Mucosa of descending colon (tissue), 3 donors: Measurements from ENCODE around the gene IPO5. TPM values are rescaled to one million over a fixed set of nuclear protein-coding genes. Genes with fewer than 3 reads are reported as not detected.

Experiments
- ATAC-seq: fragments of 200-7000 bp; cut with Tn5 transposase; one replicate; pipeline ENCODE4 v1.9.1; 2020; ENCODE audit warnings: mild to moderate bottlenecking, moderate library complexity
- DNase-seq, 3 donors: peaks; one replicate each; pipeline ENCODE4 v3.0.0-alpha.2; 2020
- H3K36me3 ChIP-seq: fragments of 200-600 bp; one replicate; pipeline ENCODE4 v1.8.0; 2021; ENCODE audit warnings: low read depth, mild to moderate bottlenecking
- H3K4me1 ChIP-seq: fragments of 200-600 bp; one replicate; pipeline ENCODE4 v1.8.0; 2021; ENCODE audit warnings: low read depth, mild to moderate bottlenecking
- H3K4me3 ChIP-seq: fragments of 200-600 bp; one replicate; pipeline ENCODE4 v1.8.0; 2021; ENCODE audit warnings: mild to moderate bottlenecking
- H3K9me3 ChIP-seq: fragments of 200-600 bp; one replicate; pipeline ENCODE4 v1.8.0; 2021; ENCODE audit warnings: mild to moderate bottlenecking
- intact Hi-C, 2 donors: fragments of 100-400 bp; cut with DNase I in 1 of 2; cut with micrococcal nuclease in 1 of 2; formaldehyde crosslinking; loops; one replicate each; pipeline versions ENCODE4 v1.11.0 to v1.11.1; 2022; cut with DNase I, micrococcal nuclease
- long read RNA-seq, 2 donors: library from polyadenylated mRNA; unstranded; transcript quantifications; one replicate each; pipeline ENCODE4 v2.0.0, GENCODE V29; 2019 to 2021
- total RNA-seq, 3 donors: library from RNA; stranded (reverse); fragmentation: NEBNext Ultra II Directional in 2 of 3; extraction: Animal tissue kit (Norgen Biotek cat#: 25700) in 2 of 3; gene quantifications; one replicate each; pipeline versions ENCODE4 v1.2.1 to v1.2.4, GENCODE V29; 2021 to 2023
- TF ChIP-seq, protein P1 (sequence below): fragments of 200-600 bp; IDR thresholded peaks from one replicate; pipeline ENCODE4 v1.8.0; 2022; ENCODE audit warnings: antibody characterized with exemption, mild to moderate bottlenecking
- donor health status: DM: no; HTN: no; CAD: no; lungs with moderate emphysema.
- donor health status: DM: no; HTN: no; CAD: no.
- donor health status: DM: no; HTN: yes; CAD: no.

Gene IPO5
- total RNA-seq = 100 to 1,000 TPM in 1 of 3 donors, 10 to 100 TPM in 2; 66.6 to 112 (median 68.3) TPM
- long read RNA-seq, donor 1, transcript IPO5-222 (26 exons, 3,419 nt) = major isoform, 47 of 87 reads
- long read RNA-seq, donor 1, partial matches to known transcripts = 33 of 87 reads
- long read RNA-seq, donor 1, other reads (novel, unspliced or antisense) = 7 of 87 reads
- long read RNA-seq, donor 2, partial matches to known transcripts = 2 of 6 reads
- long read RNA-seq, donor 2, other reads (novel, unspliced or antisense) = 1 of 6 reads

DNA sequence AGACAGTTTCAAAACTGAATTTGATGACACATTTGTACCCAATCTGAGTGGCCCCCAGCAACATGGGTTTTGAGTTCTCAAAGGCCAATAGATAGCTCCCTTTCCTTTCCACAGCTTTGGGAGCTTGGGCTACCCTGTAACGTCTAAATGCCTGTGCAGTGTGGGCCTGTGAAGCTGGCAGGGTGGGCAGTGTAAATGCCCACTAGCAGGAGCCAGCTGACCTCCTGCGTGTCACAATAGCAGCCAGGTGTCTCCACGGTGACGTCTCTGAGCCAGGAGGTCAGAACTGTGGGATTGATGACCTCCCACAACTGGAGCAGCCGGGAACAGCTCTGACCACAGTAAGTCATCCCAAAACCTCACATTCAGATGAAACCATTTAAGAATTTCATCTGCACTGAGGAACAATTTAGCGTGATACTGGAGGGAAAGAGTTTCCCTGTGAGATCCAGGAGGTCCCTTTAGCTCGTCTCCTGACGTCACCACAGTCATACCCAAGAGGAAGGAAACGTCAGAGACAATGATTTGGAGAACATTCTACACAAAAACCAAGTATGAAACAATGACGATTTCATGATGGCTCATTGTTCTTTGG is at the start of gene IPO5:
Gene IPO5, plus strand, starts transcription at position 300 of the 595 bp plus-strand sequence. CDS start 23,022 bp downstream, outside the sequence.
- Histone ChIP-seq H3K4me1 (no peaks in the 10 kb centered on the region), H3K36me3 (no peaks in the 10 kb centered on the region), H3K9me3 (no peaks in the 10 kb centered on the region), H3K4me3 (no peak within 1 kb of the TSS)
- DNase-seq = no peak
- intact Hi-C loops = no loop called here
- no peak for ATAC-seq
- TF ChIP-seq, protein P1, sequence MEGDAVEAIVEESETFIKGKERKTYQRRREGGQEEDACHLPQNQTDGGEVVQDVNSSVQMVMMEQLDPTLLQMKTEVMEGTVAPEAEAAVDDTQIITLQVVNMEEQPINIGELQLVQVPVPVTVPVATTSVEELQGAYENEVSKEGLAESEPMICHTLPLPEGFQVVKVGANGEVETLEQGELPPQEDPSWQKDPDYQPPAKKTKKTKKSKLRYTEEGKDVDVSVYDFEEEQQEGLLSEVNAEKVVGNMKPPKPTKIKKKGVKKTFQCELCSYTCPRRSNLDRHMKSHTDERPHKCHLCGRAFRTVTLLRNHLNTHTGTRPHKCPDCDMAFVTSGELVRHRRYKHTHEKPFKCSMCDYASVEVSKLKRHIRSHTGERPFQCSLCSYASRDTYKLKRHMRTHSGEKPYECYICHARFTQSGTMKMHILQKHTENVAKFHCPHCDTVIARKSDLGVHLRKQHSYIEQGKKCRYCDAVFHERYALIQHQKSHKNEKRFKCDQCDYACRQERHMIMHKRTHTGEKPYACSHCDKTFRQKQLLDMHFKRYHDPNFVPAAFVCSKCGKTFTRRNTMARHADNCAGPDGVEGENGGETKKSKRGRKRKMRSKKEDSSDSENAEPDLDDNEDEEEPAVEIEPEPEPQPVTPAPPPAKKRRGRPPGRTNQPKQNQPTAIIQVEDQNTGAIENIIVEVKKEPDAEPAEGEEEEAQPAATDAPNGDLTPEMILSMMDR = no peak

GRCh38 chr13:97904059-97904458 is 49.4 kb upstream of the IPO5 start:
- DNase-seq (no peak), ATAC-seq (no peak)
- Histone ChIP-seq H3K9me3 (no peaks in the 10 kb centered on the region), H3K4me3 (no peak overlapping the region), H3K4me1 (no peaks in the 10 kb centered on the region), H3K36me3 (no peaks in the 10 kb centered on the region)
- intact Hi-C loops = no loop called here
- TF ChIP-seq, protein P1 = no peak

GRCh38 chr13:97905517-97905916 is 48.0 kb upstream of the IPO5 start:
- ATAC-seq (no peak), DNase-seq (no peak)
- Histone ChIP-seq H3K4me3 (no peak overlapping the region), H3K4me1 (no peaks in the 10 kb centered on the region), H3K36me3 (no peaks in the 10 kb centered on the region), H3K9me3 (no peaks in the 10 kb centered on the region)
- TF ChIP-seq, protein P1 = no peak
- intact Hi-C loops = no loop called here

DNA sequence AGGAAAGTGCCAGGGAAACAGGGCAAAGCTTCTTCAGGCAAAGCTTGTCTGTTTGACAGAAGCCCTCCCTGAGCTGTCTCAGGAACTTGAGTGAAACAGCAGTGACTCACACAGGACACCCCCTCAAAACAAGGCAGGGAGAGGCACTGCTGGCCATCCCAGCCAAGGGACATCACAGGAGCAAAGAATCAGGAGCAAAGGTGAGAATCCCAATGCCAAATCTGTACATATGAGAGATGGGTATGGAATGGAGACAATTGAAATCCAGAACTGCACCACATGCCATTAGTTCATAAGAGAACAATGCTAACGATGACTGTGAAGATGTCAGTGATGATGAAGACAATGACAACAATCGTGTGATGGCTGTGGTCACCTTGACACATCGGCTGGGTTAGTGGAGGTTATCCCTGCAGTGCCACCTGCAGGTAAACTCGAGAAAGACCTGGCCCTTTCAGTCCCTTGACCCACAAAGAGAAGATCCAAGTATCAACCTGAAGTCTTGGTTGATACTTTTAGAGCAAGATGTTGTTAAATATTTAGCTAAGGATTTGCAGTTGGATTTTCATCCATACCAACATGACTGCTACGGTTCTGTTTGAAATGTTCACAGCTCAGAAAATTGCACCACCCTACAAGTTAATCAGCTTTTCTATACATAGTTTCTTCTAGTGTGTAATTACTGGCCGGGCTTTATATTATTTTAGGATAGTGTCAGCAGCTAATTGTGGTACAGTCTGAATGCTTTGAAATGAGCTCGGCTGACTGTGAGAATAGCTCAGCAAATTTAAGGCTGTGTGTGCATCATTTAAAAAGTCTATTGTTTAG is 42.0 kb upstream of the IPO5 start:
- Histone ChIP-seq H3K36me3 (no peaks in the 10 kb centered on the region), H3K9me3 (no peaks in the 10 kb centered on the region), H3K4me3 (no peak overlapping the region), H3K4me1 (no peaks in the 10 kb centered on the region)
- TF ChIP-seq, protein P1 = no peak
- DNase-seq (peak in 1 of 3 donors; percentile 8), ATAC-seq (no peak)
- intact Hi-C loops = no loop called here

DNA sequence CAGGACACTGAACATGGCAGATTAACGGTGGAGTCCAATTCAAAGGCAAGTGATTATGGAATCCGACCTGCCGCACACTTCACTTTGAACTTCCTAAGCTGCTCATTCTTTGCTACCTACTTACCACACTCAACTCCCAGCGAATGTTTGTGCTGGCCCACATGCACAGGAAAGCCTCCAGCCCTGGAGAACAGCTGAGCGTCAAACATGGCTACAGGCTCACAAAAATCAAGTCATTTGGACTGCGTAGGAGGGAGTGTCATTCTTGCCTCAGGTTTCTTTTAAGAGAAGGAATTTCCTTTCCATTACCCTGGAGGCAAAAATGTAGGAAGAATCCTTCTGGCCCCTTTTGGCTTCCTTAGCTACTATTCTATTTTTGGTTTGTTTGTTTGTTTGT is 41.3 kb upstream of the IPO5 start:
- Histone ChIP-seq H3K4me1 (no peaks in the 10 kb centered on the region), H3K4me3 (no peak overlapping the region), H3K36me3 (no peaks in the 10 kb centered on the region), H3K9me3 (no peaks in the 10 kb centered on the region)
- DNase-seq = no peak
- ATAC-seq = no peak
- intact Hi-C loops = no loop called here
- TF ChIP-seq, protein P1 = no peak
